HG03159 (cell line): ENCODE data around the gene TNFRSF12A.

Experiments used
- ATAC-seq: cut with Tn5 transposase; IDR thresholded peaks from one replicate; pipeline ENCODE4 v1.9.1; 2021; ENCODE audit warnings: mild to moderate bottlenecking, moderate library complexity; ENCODE audit not compliant: unreplicated experiment

The TNFRSF12A gene

DNA sequence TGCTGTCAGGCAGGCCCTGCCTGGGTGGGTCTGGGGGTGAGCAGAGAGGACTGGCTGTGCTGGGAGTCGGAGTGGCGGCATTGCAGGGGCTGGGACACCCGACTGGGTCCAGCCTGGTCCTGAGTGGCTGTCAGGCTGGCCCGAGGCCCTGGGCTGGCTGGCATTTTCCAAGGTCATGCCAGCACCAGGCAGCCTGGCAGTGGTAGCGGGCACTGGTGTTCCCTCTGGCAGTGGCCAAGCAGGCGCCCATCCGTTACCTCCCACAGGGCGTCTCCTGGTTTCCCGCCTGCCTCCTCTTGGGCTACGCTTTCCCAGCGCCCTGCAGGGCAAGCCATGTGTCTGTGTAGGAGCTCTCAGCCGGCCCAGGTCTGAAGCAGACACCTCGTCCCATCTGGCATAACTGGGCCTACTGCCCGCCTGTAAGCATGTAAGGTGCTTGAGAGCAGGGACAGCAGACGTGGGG is 34.2 kb upstream of the TNFRSF12A start:
- no peak for ATAC-seq

DNA sequence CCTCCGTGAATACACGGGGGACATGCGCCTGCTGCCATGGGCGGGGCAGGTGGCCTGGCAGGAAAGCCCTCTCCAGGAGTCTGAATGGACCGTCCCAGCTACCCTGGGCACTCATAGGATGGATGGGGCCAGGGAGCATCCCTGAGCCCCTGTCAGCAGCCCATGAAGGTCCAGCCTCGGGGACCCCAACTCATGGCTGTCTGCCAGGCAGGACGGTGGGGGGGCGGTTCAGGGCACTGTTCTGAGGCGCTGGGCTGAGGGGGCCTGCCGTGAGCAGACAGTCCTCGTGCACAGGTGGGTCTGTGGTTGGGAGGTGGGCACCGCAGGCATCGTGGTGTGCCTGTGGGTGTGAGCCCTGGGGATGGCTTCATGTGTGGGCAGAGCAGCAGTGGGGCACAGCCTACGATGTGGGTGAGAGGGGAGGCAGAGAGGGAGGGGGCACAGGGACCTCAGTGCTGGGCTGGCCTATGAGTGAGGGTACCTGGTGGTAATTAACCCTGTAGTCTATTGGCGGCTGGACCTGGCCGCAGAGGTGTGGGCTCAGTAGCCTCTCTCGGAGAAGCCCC is 33.5 kb upstream of the TNFRSF12A start:
- ATAC-seq = no peak

DNA sequence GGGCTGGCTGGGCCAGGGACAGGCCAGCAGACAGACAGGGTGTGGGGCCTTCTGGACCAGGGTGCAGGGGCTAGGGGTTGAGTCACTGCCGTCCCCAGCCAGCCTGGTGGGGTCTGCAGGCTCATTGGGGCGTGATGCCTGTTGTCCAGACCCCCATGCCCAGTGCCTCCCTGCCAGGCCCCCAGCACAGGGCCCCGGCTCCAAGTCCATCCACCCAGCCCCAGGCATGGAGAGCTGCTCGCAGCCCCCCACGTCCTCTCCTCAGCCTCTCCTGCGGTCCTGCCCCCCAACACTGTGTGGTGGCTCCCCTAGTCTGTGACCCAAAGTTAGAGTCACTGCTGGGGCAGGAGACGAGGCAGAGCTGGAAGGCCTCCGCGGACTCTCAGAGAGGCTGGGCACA is 32.9 kb upstream of the TNFRSF12A start:
- ATAC-seq = no peak

DNA sequence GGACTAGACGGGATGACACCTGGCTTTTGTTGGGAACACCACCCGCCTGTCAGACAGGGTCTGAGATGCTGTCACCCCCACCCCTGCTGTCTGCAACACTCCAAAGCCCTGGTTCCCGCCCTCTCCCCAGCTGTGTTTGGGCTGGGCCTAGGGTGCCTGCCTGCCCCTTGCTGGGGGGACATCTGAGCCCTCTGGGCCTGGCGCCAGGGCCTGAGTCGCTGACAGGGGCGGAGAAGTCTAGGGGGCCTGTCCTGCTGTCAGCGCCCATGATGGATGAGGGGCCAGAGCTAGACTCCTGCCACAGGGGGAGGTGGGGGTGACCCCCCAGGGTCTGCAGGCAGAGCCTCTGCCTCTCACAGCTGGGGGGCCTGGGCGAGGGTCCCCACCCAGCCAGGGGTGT is 32.3 kb upstream of the TNFRSF12A start:
- ATAC-seq = no peak

- no peak for ATAC-seq
Observed at GRCh38 chr16:2988590-2989099, 31.5 kb upstream of the TNFRSF12A start.

DNA sequence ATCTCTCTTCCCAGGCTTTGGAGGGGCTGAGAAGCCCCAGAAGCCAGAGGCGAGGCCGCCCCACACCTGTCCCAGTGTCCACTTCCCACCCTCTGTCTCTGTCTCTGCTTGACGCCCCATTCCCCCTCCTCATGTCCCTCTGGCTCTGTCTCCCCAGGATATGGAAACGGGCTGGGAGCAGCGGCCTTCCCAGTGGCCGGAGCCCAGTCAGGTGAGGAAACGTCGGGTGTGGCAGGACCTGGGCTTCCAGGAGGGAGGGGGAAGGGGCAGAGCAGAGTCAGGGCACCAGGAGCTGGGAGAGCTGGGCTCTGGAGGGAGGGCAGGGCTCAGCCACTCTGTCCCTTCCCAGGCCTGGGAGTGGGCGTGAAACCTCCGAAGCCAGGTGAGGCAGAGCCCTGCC is 29.3 kb upstream of the TNFRSF12A start:
- ATAC-seq = no peak

- ATAC-seq = no peak
Observed at GRCh38 chr16:2991566-2992261, 28.5 kb upstream of the TNFRSF12A start.

- no peak for ATAC-seq
Observed at GRCh38 chr16:2992383-2993081, 27.6 kb upstream of the TNFRSF12A start.

GRCh38 chr16:2996298-2996697 is 23.9 kb upstream of the TNFRSF12A start:
- ATAC-seq = no peak

GRCh38 chr16:2999929-3000328 is 20.2 kb upstream of the TNFRSF12A start:
- ATAC-seq = no peak

- ATAC-seq = no peak
Observed at GRCh38 chr16:3000540-3000939, 19.6 kb upstream of the TNFRSF12A start.

DNA sequence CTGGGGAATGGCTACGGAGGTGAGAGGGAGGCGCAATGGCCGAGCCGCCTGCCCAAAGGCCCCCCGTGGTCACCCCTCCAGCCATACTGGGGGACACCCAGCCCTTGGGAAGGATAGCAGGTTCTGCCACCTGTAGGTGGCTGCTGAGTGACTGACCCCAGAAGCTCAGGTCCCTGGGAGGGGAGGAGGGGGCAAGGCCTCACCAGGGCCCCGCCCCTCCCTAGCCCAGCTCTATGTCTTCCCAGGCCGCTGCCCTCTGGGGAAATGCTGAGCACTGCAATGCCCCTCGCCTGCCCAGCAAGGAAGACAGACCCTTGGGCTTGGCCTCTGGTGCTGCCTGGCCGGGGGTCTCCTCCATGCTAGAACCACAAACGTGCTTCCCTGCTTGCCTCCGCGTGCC is 18.9 kb upstream of the TNFRSF12A start:
- no peak for ATAC-seq

DNA sequence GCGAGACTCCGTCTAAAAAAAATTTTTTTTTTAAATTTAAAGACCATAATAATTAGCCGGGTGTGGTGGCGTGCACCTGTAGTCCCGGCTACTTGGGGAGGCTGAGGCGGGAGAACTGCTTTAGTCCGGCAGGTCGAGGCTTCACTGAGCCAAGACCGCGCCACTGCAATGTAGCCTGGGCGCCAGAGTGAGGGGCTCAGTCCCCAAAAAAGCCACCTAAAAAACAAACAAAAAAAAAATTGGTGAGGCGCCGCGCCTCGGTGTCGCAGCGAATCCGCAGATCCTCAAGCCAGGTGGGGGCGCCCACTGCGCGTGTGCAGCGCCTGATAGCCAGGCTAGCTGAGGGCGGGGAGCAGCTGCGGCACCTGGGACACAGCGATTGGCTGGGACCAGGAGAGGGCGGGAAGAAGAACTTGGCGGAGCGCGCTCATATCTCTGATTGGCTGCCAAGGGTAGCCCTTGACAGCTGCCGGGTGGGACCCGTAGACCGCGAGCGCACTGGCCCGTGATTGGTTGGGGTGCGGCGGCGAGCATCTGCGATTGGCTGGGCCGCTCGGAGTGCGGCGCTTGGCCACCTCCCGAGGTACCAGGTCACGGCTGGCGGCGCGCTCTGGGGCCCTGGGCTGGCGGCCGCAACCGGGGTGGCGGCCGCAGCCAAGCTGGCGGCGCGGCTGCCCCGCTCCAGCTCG is 16.4 kb upstream of the TNFRSF12A start:
- ATAC-seq = peak; percentile 89

DNA sequence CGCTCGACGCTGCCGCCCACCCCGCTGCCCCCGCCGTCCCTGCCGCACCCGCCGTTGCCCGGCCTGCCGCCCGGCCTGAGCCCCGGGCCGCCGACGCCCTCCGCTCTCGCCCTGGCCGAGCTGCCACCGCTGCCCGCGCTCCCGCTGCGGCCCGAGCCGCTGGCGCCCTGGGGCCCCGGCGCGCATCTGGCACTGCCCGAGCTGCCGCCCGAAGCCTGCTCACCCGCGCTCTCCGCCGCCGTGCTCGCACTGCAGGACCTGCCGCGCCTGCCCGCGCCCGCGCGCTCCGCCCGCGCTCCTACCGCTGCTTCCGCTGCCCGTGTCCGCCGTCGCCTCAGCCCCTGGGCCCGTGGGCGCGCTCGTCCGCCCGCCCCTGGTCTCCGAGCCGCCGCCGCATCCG is 15.8 kb upstream of the TNFRSF12A start:
- peak; percentile 9 for ATAC-seq

- no peak for ATAC-seq
Observed at GRCh38 chr16:3004781-3005284, 15.3 kb upstream of the TNFRSF12A start.

DNA sequence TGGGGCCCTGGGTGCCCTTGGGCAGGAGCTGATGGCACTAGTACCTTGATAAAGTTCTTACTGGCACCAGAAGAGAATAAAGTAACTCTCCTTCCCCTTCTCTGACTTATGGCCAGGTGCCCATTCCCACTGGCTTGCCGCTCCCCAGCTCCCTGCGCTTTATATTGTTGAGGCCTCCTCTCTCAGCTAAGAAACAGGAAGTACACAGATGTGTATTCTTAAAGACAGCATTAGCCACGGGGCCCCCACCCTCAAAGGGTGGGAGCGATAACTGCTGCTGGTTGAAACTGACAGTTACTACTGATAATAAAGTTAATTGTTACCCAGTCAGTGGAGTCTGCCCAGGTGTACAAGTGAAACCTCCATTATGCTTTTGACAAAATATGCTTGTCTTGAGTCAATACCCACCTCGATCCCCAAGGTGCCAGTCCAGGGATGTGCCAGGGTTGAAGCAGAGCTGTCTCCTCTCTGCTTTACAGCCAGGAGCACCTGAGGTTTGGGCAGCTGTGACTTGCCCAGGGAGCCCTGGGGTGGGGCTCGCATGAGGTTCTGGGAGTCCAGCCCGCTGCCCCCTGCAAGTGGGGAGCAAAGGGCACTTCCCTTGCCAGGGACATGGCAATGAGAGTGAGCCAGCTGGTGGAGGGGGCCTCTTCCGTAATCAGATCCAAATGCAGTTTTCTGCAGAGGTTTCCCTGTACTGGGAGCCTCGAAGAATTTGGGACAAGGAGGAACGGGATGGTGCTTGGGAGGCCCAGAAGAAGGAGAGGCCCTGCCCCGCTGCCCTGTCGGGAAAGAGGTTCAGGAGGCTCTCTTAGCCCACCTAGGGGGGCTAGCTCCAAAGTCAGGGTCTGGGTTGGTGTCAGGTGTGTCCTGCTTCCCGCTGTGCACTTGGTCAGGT is 12.9 kb upstream of the TNFRSF12A start:
- no peak for ATAC-seq

DNA sequence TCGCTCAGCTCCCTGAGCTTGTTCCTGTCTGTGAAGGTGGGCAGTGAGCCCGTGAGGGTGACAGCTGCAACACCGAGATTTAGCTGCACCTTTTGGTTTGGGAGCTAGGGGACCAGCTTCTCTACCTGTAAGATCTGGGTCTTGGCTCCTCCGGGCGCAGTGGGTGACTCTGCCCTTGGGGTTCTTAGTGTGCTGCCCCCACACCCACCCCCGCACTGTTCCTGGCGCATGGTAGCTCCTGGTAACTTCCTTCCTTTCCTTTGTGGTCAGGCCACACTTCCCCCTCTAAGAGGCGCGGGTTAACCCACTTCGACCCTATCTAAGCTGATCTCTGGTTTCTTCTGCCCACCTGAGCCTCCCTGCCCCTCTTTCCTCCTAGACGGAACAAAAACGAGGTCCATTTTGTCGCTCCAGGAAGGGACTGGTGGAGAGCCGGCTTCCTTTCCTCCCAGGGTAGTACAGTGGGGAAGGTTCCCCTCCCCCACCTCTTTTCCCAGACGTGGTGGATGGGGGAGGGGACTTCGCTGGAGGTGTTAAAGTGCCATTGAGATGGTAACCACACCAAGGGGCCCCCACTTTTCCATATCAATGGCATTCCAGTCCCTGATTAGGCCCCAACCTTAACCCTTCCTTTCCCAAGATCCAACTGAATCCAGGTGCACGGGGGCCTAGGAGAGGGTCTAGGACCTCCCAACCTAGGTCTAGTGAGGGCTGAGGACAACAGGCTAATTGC is 12.0 kb upstream of the TNFRSF12A start:
- ATAC-seq = no peak

- no peak for ATAC-seq
Observed at GRCh38 chr16:3008690-3009037, 11.5 kb upstream of the TNFRSF12A start.

DNA sequence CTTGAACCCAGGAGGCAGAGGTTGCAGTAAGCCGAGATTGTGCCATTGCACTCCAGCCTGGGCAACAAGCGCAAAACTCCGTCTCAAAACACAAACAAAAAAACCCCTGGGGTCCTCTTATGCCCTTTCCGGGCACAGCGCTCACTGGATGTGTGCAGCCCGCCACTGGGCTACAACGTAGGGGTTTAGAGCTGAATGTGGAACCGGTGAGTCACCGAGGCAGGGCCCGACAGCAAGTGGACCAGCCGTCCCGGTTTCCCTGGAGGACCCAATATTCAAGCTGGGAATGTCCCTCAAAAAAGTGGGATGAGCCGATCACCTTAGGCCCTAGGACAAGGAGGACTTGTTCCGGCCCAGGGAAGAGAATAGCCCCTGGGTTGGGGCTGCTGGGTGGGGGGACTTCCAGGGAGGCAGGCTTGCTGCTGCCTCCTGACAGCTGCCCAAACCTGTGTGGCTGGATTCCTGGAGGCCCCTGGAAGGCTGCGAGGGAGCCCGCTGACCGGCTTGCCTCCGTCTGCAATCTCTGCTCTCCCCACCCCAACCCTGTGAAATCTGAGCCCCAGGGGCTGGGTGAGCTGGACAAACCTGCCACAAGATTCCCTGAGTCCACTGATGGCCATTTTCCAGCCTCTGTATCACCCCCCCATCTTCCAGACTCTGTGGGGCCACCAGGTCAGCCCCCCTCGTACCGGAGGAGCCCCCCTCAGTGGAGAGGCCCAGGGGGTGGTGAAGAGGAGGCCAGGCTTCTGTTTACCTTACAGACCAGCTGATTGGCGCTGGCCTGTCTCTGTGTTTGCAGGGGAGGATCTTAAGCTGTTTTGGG is 10.4 kb upstream of the TNFRSF12A start:
- no peak for ATAC-seq
